Islet of Langerhans (tissue), 1 donor: ENCODE results near the gene ZNF101.
"Not testable (repeated sequence)": the region's sequence is repeated elsewhere in the genome, so short reads cannot be mapped to it uniquely, and the experiment has no call there.

Experiments used
- FAIRE-seq: peaks from one replicate; lab custom pipeline; 2011; peaks lifted over from hg19 to GRCh38; lab: Jason Lieb, UNC

The ZNF101 gene

DNA sequence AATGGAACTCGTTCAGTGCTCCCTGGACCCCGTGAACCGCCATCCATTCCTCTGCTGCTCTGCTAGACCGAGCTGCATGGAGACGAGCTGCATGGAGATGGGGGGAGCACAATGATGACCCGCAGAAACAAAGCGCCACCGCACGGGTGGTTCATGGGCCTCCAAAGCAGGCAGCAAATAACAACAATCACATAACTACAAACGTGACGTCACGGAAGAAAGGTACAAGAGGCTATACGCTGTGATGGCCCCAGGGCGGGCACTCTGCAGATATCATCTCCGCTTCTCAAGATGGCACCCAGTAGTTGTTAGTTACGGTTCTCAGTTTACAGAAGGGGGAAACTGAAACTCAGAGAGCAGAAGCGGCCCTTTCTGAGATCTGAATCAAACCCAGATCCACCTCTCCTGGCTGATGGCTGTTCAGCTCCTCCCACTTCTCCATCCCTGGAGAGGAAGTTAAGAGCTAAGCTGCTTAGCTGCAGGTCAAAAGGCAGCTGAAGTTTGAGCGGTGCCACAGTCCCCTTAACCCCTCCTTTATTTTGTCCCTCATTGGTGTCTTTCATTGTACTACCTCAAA is 6.9 kb upstream of the ZNF101 start:
- FAIRE-seq = no peak

DNA sequence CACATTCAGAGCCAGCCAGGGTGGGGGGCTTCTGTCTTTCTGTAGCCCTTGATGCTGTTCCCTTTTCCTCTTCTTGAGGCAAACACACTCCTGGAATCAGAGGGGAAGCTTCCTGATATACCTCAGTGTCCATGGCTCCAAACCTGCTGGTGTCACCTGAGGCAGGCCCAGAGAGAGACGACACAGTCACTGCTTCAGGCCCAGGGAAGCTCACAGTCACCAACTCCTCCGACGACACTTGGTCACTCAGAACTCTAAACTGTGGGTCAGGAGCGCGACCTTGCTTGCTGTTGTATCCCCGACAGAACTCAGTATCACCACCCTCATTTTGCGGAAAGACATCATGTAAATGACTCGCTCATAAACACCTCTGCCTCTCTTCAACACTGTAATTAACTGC is 6.3 kb upstream of the ZNF101 start:
- FAIRE-seq = no peak

DNA sequence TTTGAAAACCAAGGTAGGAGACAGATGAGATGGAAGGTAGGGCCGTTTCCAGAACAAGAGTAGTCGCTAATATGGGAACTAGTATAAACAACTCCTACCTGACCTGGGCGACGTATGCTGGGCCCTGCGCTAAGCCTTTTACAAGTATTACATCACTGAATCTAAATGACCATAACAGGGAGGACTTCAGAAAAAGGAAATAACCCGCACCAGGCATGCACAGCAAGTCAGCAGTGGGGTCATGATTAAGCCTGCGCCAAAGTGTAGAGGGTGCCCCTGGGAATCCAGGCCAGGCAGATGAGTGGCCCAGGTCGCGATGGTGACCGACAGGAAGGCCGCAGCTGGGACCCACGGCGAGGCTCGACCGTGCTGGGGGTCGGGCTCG is 5.8 kb upstream of the ZNF101 start:
- FAIRE-seq = no peak

DNA sequence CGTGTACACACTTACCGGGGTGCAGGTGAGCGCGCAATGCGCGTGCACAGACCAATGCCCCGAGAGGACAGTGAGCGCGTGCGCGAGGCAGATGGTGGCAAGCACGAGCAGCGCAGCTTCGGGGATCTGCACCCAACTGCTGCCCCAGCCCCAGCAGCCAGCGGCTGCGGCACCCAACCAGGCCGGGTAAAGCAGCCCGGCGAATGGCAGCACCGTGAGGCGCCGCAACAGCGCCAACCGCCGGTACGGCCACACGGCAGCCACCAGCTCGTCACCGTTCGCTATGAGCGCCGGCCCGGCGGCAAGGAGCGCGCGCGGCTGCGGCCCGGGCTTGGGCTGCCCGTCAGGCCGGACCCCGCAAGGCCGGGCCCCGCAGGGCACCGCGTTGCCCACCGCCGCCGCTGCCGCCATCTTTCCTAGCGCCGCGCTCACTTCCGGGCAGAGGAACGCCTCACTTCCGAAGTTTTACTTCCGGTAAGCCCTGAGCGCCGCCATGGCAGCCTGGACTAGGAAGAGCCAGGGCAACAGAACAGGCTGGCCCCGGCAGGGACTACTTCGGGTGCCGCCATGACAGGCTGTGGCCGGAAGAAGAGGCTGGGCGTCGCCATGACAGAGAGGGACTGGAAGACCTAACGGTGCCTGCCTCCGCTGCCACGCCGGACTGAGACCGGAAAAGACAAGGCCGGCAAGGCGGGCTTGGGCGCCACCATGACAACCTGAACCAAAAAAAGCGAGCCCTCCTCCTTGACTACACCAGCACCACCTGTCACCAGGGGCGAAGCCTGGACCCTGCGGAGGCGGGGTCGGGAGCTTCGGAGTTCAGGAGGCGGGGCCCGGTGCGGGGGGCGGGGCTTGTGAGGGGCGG is 5.2 kb upstream of the ZNF101 start, which contains the start of gene ATP13A1:
ATP13A1 (minus strand) TSS at position 421 of the 865 bp plus-strand sequence; CDS start at position 411, 10 bp downstream.
- FAIRE-seq = no peak

DNA sequence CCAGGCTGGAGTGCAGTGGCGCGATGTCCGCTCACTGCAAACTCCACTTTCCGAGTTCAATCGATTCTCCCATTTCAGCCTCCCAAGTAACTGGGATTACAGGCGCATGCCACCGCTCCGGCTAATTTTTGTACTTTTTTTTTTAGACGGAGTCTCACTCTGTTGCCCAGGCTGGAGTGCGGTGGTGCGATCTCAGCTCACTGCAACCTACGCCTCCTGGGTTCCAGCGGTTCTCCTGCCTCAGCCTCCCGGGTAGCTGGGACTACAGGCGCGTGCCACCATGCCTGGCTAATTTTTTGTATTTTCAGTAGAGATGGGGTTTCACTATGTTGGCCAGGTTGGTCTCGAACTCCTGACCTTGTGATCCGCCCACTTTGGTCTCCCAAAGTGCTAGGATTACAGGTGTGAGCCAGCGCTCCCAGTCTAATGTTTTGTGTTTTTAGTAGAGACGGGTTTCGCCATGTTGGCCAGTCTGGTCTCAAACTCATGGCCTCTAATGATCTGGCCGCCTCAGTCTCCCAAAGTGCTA is 3.2 kb upstream of the ZNF101 start:
- not testable (repeated sequence) for FAIRE-seq

DNA sequence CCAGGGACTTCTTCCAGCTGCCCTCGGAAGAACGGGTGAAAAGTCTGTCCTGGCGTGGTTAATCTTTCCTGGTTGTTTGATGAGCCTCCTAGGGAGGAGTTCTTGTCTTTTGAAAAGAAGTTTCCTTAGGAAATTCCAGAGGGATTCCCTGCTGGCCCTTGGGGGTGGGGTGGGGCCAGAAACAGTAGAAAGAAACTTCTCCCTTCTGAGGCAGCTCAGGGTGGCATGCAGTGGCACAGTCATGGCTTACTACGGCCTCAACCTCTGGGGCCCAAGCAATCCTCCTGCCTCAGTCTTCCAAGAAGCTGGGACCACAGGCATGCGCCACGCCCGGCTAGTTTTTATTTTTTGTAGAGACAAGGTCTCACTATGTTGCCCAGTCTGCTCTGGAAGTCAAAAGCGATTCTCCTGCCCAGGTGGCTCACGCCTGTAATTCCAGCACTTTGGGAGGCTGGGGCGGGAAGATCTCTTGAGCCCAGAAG is 1.5 kb downstream of the ZNF101 start:
- no peak for FAIRE-seq

DNA sequence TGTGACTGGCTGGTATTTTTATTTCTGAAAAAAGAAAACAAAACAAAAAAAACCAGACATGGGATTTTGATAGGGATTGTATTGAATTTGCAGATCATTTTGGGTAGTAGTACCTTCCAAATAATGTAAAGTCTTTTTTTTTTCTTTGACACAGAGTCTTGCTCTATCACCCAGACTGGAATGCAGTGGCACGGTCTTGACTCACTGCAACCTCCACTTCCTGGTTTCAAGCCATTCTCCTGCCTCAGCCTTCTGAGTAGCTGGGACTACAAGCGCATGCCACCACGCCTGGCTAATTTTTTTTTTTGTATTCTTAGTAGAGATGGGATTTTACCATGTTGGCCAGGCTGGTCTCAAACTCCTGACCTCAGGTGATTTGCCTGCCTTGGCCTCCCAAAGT is 4.2 kb downstream of the ZNF101 start:
- FAIRE-seq = no peak

DNA sequence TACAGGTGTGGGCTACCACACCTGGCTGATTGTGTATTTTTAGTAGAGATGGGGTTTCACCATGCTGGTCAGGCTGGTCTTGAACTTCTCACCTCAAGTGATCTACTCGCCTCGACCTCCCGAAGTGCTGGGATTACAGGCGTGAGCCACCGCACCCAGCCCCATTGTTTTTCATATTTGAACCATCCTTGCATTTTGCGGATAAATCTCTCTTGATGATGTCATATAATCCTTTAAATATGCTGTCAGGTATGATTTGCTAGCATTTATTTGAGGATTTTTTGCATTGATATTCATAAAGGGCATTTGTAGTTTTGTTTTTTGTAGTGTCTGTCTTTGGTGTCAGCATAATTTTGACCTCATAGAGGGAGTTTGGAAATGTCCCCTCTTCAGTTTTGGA is 5.7 kb downstream of the ZNF101 start:
- no peak for FAIRE-seq

DNA sequence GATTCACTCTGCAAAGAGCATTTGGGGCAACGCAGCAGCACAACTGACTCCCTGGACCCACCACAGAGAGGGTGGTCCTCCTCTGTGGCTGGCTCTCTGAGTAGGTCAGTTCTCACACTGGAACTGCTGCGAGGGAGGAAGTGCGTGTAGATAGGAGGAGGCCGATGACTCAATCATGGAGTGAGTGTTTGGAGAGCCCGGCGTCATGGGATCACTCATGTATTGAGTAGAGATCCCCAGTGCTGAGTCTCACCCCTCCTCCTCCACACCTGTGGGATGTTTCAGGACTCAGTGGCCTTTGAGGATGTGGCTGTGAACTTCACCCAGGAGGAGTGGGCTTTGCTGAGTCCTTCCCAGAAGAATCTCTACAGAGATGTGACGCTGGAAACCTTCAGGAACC is 8.9 kb downstream of the ZNF101 start:
- no peak for FAIRE-seq

DNA sequence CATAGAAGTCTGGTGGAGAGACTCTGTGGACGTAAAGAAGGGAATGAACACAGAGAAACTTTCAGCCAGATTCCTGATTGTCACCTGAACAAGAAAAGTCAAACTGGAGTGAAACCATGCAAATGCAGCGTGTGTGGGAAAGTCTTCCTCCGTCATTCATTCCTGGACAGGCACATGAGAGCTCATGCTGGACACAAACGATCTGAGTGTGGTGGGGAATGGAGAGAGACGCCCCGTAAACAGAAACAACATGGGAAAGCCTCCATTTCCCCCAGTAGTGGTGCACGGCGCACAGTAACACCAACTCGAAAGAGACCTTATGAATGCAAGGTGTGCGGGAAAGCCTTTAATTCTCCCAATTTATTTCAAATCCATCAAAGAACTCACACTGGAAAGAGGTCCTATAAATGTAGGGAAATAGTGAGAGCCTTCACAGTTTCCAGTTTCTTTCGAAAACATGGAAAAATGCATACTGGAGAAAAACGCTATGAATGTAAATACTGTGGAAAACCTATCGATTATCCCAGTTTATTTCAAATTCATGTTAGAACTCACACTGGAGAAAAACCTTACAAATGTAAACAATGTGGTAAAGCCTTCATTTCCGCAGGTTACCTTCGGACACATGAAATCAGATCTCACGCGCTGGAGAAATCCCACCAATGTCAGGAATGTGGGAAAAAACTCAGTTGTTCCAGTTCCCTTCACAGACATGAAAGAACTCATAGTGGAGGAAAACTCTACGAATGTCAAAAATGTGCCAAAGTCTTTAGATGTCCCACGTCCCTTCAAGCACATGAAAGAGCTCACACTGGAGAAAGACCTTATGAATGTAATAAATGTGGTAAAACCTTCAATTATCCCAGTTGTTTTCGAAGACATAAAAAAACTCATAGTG is 10.8 kb downstream of the ZNF101 start:
- no peak for FAIRE-seq

DNA sequence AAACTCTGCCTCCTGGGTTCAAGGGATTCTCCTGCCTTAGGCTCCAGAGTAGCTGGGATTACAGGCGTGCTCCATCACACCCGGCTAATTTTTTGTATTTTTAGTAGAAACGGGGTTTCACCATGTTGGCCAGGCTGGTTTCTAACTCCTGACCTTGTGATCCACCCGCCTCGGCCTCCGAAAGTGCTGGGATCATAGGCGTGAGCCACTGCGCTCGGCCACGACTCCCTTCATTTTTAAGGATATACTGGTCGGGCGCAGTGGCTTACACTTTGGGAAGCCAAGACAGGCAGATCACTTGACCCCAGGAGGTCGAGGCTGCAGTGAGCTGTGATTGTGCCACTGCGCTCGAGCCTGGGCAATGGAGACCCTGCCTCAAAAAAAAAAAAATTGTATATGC is 17.5 kb downstream of the ZNF101 start:
- not testable (repeated sequence) for FAIRE-seq

DNA sequence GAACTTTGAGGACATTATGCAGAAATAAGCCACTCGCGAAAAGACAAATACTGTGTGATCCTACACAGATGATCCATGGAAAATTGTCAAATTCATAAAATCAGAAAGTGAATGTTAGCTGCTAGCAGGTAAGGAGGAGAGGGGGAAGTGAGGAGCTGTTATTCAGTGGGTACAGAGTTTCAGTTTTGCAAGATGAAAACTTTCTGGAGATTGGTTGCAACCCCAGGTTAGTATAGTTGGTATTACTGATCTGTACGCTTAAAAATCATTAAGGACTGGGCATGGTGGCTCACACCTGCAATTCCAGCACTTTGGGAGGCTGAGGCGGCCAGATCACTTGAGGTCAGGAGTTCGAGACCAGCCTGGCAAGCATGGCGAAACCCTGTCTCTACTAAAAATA is 17.9 kb downstream of the ZNF101 start:
- no peak for FAIRE-seq

DNA sequence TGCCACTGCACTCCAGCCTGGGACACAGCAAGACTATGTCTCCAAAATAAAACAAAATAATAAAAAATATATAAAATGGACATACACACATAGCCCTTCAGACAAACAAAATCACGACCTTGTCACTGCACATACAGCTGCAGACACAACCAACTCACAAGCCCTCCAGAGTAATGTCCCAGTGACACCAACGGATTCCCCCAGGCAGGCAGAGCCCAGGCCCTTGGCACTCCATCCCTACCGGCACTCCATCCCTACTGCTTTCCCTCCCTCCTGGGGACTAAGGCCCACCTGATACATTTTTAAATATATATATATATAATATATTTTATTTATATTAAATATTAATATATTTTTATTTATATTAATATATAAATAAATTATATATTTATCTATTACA is 18.5 kb downstream of the ZNF101 start:
- FAIRE-seq = no peak

DNA sequence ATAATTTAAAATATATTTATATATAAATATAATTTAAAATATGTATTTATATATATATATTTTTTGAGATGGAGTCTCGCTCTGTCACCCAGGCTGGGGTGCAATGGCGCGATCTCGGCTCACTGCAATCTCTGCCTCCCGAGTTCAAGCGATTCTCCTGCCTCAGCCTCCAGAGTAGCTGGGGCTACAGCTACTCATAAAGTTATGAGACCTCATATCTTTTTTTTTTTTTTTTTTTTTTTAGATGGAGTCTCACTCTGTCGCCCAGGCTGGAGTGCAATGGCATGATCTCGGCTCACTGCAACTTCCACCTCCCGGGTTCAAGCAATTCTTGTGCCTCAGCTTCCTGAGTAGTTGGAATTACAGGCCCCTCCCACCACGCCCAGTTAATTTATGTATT is 20.4 kb downstream of the ZNF101 start:
- not testable (repeated sequence) for FAIRE-seq

DNA sequence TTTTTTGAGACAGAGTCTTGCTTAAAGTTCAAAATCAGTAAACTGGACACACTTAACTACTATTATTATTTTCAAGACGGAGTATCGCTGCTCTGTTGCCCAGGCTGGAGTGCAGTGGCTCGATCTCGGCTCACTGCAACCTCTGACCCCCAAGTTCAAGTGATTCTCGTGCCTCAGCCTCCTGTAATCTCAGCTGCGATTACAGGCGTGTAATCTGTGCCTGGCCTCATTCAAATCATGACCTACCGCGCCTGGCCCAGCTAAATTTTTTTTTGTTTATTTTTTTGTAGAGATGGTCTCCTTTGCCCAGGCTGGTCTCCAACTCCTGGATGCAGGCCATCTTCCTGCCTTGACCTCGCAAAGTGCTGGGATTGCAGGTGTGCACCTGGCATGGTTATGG is 23.0 kb downstream of the ZNF101 start:
- FAIRE-seq = no peak

DNA sequence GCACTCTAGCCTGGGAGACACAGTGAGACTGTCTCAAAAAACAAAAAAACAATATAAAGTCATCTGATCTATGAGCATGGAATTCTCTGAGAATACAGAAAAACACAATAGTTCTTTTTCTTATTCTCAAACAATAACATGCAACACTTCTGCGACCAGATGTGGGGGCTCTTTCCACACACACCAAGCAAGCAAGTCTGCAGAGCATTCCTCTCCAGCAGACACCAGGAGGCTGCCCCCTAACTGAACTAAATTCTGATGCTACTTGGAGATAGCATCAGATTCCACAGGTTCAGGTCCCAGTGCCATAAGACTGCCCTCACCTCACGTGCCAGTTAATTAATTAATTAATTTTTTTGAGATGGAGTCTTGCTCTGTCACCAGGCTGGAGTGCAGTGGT is 27.7 kb downstream of the ZNF101 start:
- no peak for FAIRE-seq

DNA sequence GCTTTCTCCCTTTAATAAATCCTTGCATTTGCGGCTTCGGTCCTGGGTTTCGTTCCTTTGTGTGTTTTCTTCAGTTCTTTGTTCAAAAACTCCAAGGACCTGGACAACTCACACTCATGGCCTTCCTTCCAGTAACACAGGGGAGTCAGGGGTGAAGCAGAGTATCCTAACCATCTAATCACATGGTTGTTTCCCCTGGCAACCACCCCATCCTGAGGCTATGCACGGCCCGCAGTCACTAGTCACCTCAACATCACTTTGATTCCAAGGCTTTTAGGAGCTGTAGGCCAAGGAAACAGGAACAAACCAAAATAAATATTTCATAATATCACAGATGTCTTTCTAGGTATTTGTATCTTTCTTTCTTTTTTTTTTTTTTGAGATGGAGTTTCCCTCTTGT is 28.9 kb downstream of the ZNF101 start:
- FAIRE-seq = no peak

DNA sequence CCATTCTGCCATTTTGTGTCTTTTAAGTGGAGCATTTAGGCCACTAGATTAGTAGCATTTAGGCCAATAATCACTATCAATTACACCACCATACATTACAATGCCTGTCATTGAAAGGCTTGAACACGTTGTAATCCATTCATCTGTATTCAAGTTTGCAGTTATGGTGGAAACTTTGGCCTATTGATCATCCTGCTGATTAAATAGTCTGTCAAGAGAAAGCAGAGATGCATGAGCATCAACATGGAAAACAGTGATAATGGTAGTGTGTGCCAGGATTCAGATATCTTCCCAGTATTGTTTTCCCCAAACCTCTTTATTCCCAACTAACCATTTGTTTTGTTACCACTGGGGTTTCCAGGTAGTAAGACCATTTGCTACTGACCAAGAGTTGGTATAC is 31.9 kb downstream of the ZNF101 start:
- not testable (repeated sequence) for FAIRE-seq

DNA sequence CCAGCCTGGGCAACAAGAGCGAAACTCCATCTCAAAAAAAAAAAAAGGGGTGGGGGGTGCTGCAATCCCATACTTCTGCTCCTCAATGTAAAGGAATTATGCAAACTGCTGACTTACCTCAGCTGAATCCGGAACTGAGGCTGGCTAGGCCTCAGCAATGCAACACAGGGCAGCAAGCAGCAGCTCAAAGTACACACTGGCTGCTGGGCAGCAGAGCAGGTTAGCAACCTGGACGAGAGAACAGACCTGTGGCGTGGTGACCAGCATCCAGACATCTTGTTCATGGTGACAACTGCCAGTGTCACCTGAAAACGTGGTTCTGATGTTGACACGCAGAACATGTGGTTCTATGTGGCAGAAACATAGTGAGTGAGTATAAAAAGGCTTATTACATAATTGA is 36.2 kb downstream of the ZNF101 start:
- no peak for FAIRE-seq

DNA sequence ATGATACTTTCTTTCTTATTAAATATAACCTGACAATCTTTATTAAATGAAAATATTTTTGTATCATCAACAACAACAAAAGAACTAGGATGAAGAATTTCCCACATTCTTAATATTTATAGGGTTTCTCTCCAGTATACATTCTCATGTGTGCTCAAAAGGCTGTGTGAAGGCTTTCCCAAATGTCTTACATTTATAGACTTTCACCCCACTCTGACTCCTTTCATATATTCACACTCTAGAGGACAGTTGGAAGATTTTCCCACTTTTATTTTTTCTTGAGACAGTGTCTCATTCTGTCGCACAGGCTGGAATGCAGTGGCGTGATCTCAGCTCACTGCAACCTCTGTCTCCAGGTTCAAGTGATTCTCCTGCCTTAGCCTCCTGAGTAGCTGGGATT is 41.9 kb downstream of the ZNF101 start:
- FAIRE-seq = no peak

DNA sequence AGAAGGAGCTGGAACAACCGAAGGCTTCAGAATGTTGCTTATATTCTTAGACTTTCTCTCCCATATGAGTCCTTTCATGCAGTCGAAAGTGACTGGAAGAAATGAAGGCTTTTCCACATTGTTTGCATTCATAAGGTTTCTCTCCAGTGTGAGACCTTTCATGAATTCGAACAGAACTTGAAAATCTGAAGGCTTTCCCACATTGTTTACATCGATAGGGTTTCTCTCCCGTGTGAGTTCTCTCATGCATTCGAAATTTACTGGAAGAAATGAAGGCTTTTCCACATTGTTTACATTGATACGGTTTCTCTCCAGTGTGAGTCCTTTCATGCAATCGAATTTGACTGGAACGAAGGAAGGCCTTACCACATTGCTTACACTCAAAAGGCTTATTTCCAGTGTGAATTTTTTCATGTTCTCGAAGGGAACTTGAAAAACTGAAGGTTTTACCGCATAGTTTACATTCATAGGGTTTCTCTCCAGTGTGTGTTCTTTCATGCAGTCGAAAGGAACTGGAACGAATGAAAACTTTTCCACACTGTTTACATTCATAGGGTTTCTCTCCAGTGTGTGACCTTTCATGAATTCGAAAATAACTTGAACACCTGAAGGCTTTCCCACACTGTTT is 42.8 kb downstream of the ZNF101 start:
- FAIRE-seq = no peak
